Globus pallidus (tissue), 1 donor: Measurements from ENCODE around the gene PHIP.

Experiments
- DNase-seq: peaks from one replicate; pipeline ENCODE4 v3.0.0-alpha.2; 2015; ENCODE audit warnings: low spot score

Gene PHIP

DNA sequence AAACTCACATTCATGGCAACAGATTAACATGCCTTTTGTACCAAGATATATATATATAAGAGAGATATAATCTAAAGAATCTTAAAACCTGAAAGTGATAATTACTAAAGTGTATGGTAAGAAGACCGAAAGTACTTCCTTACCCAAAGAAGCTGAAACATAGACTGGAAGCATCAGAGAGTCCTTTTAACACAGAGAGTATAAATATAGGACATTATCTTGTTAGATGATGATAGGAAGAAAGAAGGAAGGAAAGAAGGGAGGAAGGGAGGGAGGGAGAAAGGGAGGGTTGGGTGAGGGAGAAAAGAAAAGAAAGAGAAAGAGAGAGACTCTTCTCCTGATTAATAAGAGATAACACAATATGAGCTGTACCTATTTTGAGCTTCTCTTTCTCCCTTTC lies 68.2 kb downstream of the PHIP start:
- no peak for DNase-seq

DNA sequence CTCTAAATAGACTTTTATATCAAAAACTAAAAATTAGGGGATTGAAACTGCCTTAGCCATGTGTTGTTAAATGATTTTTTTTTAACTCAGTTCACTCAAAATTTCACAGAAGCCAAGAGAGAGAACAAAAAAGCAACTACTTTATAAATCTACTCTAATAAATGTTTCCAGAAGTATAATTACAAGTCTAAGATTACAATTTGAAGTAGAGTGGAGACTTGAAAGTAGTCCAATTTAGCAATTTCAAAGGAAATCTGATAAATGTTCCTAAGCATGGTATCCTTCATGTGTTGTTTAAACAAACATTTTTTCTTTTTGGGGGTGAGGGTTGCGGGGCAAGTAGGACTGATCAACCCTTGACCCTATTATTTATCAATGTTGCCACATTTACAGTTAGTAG lies 72.6 kb downstream of the PHIP start:
- DNase-seq, result no peak

DNA sequence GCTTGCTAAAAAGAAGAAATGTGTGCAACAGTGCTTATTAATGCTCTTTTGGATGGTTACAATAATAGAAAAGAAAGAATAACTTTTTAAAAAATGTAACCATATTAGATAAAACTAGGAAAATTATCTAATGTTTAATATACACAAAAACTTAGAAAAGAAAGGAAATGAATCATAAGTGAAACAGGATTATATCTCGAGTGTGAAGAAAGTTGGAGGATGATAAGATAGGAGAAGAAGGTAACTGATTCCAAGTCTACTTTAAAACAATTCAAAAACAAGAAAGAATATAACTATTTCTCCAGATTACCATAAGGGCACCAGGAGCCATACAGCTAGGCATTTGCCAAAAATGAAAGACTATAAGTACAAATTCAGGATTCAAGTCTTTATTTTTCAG lies 73.0 kb downstream of the PHIP start:
- DNase-seq, result no peak

DNA sequence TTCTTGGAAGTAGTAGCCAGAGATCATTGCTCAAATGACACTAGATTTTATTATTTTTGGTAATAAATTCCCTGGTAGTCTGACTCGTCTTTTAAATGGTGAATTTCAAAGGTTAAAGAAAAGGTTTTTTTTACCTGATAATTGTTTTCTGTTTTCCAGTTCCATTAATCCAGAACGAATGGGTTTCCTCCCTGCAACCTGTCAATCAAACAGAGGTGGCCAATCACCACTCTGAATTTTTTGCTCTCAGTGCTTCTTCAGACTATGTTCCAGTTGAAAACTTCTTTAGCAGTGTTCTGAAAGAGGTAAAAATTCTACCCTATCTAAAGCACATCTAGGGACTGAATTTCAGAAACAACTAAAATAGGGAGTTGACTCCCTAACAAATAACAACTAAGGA lies 73.8 kb downstream of the PHIP start:
- DNase-seq, result no peak

DNA sequence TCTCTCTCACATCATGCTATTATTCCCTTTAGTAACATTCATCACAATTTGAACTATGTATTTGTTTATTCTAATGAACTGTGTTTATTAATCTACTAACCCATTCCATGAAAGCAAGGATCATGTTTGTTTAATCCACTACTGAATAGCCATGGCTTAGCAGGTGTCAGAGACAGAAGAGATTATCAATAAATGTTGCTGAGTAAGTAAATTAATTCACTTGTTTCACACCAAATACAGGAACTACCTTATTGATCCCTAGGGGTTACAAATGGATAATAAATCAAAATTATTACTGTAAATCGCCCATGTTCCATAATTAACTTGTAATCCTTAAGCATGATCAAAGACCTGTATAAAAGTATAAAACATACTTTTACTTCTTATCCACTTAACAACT lies 76.6 kb downstream of the PHIP start:
- DNase-seq, result no peak

DNA sequence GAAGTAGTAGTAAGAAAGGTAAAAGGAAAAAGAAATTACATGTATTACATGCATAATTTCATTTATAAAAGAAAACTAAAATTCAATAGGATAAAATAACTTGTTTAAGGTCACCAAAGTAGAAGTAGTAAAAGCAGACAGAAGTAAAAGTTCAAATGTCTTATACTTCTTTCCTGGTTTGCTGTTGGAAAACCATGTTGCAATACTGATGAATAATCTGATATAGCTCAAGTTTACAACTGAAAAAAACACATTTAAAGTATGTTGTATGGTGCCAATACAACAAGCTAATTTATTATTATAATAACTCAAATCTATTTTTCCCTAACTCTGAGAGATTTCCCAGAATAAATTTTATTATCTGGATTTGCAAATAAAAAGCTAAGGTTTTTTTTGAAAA lies 78.3 kb downstream of the PHIP start:
- no peak for DNase-seq

DNA sequence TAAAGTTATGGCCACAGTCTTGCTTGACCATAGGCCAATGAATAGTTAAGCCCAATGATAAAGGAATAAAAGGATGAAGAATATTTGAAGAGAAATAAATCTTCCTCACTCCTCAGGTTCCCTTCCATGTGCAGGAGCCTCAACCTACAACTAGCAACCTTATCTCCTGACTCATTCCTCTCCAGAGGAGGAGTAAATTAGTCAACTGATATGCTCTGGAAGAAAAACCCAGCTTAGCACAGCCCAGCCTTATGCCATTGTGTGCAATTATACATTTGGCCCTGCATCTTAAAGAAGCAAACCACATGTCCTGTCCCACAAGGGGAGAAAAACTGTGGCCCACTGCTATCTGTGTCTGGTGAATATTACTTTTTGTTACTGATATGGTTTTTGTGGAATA lies 82.1 kb downstream of the PHIP start:
- DNase-seq, result no peak

DNA sequence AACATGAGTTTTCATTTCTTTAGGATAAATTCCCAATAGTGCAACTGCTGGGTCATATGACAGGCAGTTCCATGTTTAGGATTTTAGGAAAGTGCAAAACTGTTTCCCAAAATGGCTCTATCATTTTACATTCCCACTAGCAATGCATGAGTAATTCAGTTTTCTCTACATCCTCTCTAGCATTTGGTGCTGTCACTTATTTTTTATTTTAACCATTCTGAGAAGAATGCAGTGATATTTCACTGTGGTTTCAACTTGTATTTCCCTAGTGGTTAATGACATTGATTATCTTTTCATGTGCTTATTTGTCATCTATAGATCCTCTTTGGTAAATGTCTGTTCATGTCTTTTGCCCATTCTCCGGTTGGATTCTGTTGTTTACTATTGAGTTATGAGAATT lies 82.7 kb downstream of the PHIP start:
- no peak for DNase-seq

DNA sequence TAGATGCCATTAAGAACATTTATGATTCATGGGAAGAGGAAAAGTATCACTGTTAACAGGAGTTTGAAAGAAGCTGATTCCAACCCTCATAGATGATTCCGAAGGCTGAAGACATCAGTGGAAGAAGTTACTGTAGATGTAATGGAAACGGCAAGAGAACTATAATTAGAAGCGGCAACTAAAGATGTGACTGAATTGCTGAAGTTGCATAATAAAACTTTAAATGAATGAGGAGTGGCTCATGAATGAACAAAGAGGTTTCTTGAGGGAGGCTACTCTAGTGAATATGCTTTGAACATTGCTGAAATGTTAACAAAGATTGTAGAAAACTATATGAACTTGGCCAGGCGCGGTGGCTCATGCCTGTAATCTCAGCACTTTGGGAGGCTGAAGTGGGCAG lies 84.1 kb downstream of the PHIP start:
- DNase-seq, result no peak

DNA sequence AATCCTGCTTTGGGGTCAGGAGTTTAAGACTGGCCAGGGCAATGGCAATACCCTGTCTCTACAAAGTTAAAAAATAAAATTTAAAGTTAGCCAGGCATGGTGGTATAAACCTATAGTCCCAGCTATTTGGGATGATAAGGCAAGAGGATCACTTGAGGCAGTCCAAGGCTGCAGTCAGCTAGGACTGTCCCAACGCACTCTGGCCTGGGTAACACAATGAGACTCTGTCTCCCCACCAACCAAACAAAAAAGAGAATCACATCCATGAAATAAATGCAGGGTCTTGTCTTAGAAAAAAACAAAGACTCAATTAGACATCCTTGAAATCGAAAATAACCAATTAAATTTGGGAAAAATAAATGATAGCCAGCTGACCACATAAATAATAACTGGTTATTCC lies 88.9 kb downstream of the PHIP start:
- DNase-seq, result peak; percentile 32

DNA sequence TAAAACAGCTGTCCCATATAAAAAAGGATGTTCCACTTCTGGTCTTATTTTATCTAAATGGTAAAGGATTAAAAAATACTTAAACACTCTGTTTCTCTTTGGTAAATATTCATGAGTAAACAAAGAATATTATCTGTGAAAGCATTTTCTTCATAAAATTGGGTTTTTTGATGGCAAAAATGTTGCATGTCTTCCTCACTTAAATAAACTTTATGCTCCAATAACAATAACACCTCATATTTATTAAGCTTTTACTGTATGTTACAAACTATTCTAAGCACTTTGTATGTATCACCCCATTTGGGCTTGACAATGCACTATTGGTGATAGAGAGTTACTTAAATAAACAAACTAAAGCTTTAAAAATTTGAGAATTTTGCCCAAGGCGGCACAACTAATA lies 91.9 kb downstream of the PHIP start:
- DNase-seq, result no peak

DNA sequence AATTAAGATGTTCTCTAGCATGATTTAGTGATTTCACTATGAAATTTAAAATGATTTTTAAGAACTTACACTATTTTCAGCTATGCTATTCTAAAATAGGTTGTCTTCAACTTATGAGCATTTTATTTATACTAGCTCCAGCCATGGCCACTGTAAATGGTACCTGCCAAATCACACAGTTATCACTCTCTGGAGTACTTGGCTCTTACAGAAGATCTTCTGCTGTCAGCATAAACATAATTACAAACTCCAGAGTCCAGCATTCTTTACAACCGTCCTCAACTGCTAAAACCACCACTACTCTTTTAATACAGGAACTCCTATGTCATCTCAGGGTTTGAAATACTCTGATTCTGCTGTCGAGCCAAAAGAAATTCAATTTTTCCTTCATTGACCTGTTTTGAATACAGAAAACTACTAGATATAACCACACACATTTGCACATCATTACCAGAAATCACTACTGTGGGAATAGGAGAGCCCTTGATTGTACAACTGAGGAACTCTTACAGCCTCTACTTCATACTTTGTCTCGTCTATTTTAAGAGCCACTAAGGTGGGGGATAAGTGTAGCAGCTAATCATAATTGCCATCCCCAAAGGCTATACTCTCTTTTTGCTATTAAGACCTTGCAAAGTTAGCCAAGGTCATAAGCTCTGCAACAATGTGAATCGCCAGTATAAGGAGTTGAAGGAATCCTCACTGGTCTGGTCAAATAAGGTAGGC lies 93.7 kb downstream of the PHIP start:
- DNase-seq, result no peak

DNA sequence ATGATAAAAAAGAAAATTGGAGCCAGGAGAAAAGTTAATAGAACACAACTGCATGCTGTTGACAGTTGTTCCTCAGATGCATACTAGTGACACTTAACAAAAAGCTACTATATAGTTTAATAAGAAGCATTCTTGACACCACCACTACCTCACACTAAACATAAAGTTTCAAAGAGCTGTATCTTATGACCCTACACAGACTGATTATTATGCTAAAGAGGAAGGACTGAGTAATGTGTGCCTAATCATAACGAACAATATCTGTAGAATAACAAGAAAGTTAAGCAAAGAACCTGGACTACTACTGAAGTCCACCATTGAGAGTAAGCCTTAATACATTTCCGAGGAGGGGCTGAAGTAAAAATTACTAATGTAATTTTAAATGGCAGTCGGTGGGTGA lies 110.9 kb downstream of the PHIP start:
- no peak for DNase-seq

DNA sequence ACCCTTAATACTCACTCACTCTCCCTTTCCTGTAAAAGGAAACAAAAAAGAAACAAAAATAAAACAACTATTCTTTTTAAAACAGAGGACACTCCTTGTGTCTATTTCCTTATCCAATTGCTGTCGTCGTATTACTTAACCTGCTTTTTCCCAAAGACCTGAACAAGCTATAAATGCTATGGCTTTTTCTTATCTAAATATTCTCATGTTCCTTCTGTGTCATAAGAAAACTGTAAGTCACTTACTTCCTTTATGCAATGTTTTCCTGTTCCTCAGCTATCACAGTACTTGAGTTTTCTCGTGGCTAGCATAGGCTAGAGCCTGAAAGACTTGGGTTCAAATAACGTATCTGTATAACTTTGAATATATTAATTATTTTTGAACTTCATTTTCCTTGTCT lies 111.5 kb downstream of the PHIP start:
- no peak for DNase-seq

DNA sequence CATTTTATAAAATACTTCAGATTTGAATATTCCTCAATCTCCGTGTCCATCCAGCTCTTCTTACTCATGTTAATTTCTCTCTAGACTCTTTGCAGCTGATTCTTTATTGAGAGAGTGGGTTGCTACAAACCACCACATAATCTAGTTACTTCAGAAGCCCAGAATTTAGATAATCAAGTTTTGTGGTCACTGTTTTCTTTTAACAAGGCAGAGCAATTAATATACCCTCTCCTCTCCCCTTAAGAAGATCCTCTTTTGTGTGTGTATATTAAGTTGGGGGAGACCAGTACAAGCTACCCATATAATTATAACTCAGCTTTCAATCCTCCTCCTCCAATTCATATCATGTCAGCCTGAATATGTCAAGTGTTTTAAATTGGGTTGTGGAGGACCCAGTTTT lies 115.6 kb downstream of the PHIP start:
- no peak for DNase-seq

DNA sequence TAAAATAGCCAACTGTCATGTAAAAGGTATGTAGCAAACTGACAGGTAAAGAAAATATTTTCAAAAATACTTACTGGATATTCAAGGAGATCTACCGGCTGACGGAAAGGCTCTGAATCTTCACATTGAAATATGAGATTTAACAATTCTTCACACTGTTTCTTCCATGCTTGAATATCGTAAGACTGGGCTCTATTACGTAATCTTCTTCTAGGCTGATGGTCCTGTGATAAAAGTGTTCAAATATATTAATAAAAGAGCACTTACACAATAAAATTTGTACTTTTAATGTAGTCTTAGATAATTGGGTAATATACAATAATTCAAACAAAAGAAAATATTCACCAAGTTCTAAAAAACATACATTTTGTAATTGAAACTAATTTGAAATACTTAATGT lies 123.3 kb downstream of the PHIP start:
- no peak for DNase-seq

DNA sequence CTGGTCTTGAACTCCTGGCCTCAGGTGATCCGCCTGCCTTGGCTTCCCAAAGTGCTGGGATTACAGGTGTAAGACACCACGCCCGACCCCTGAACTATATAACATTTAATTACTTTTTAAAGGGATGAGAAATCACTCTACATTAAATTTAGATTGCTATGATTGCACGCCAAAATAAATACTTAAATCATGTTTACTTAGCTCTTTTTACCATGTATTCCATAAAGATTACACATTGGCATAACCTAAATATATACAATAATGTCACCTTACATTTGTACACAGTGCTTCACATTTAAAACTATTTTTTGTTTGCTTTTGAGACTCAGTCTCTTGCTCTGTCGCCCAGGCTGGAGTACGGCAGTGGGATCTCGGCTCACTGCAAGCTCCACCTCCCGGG lies 124.3 kb downstream of the PHIP start:
- no peak for DNase-seq

DNA sequence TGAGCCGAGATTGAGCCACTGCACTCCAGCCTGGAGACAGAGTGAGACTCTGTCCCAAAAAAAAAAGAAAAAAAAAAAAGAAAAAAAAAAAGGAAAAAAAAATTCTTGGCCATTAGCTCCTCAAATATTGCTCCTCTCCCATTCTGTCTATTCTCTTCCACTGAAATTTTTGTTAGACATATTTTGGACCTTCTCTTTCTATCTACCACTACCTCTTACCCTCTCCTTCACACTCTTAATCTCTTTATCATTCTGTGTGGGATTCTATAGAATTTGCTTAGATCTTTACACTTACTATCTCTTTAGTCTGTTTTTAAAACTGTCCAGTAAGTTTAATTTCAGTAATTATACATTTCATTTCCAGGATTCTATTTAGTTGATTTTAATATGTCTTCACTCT lies 125.7 kb downstream of the PHIP start:
- no peak for DNase-seq

DNA sequence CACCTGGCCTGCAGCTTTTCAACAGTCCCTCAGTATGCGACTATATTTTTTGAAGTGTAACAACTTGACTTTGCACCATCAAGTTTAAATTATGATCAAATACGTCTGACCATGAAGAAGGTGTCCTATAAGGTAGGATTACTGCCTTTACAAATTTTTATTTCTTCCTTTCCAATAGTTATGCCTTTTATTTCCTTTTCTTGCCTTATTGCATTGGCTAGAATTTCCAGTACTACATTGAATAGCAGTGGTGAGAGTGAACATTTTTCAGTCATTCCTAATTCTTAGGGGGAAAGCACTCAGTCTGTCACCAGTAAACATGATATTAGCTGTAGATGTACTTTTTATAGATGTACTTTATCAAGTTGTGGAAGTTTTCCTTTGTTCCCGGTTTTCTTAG lies 129.3 kb downstream of the PHIP start:
- DNase-seq, result no peak

DNA sequence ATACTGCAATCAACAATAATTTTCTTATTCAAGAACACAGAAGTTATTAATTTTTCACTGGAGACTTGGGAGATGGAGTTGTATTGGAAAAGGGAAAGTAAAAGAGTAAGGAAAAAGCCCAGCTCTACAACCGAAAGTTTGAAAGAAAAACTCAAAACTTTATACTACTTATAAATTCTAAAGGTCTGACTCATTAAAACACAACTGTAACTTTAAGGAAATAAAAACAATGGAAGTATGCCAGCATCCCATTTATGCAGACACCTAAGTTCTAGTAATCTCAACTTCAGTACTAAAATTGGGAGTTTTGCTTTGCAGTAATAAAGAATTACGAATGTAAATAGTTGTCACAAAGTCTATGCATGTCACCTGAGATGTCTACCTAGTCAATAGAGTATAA lies 130.1 kb downstream of the PHIP start:
- DNase-seq, result no peak

DNA sequence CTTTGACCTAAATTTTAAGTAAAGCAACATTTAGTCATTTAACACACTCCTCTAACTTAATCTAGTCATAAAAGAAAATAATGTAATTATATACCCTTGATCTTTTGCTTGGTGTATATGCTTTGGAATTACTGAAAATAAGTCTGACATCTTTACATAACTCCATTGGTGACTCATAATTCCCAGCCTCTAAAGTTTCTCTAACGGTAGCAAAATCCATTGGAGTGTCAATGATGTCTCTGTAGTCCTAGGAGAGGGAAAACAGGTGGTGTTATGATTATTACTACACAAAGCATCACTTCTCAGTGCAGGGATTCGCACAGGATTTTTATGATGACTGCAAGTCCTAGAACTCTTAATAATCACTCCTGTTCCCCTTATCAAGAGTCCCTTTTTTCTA lies 130.5 kb downstream of the PHIP start:
- no peak for DNase-seq

DNA sequence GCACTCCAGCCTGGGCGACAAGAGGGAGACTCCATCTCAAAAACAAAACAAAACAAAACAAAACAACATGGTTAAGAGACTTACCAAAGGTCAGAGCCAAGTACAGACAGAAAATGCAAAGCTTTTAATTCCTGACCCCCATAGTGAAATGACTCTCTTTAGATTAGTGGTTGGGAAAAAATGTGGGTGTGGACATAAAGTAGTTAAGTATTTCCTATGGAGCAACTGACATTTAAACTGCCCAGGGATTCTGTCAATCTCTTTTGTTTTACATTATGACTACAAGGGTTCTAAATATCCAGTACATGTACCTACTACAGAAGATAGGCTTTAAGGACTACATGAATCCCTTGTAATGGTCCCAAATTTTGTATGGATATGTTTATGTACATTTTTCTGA lies 135.6 kb downstream of the PHIP start:
- DNase-seq, result no peak

DNA sequence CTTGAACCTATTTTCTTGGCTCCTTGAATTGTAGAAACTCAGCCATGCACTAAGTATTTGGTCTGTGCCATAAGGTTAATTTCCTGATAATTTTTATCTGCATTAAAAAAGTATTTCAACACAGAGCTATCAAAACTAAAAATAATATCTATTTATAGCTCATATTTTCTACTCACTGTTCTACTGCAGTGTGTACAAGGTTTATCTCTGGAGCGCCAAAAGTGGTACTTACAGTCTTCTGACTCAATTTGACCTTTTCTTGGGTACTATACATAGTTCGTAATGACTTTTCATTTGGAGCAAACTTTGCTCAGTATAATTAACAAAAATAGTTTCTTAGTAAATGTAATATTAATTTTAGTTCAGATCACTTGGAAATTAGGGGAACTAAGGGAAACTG lies 141.5 kb downstream of the PHIP start:
- no peak for DNase-seq

DNA sequence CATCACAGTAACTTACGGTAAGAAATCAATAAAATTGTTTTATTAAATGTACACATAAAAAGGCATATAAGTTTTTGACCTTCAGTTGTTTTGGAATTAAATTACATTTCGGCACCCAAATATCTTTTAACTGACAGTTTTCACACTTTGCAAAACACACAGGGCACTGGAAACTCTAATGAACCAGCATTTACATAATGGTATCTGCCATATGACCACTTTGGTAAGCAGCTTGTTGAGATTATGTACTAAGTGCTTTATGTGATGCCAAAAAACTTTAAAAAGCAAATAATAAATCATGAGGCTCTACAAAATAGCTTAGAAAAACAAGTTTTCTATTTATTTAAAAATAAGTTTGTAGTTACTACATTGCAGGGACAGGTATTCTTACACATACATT lies 142.5 kb downstream of the PHIP start:
- DNase-seq, result no peak

DNA sequence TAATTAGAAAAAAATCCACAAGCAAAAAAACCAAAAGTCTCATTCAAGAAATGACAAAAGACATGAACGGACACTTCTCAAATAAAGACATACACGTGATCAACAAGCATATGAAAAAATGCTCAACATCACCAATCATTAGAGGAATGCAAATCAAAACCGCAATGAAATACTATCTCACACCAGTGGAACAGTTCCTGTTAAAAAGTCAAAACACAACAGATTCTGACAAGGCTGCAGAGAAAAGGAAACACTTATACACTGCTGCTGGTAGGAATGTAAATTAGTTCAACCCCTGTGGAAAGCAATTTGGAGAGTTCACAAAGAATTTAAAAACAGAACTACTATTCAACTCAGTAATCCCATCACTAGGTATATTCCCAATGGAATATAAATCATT lies 152.7 kb downstream of the PHIP start:
- no peak for DNase-seq
